ENCODE results near the gene RNF13. TPM values are rescaled to one million over a fixed set of nuclear protein-coding genes. Genes with fewer than 3 reads are reported as not detected.

RNF13 gene
- total RNA-seq, 1 donor from 2014 or later, result 49.9 TPM

DNA sequence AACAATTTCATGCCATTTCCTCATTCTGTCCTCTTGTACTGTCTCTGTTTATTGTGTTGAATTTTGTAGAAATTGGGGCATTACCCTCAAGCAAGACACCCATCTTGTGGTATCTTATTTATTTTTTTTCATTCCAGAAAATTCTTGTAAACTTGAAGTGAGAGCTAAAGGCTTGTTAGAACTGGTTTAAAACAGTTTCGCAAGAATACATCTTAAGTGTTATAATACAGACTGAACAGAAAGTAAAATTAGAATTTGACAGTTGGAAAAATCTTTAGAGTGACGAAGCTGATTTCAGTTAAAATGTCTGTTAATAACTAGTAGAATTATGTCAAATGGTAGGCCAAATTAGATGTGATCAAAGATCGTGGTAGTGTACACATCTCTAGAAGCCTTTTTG lies 26.9 kb downstream of the RNF13 start:
- TF ChIP-seq EZH2 (IDR thresholded peaks at IDR 0.05; ENCODE audit: insufficient read depth, low read length), result no peak
- TF ChIP-seq, protein P1, sequence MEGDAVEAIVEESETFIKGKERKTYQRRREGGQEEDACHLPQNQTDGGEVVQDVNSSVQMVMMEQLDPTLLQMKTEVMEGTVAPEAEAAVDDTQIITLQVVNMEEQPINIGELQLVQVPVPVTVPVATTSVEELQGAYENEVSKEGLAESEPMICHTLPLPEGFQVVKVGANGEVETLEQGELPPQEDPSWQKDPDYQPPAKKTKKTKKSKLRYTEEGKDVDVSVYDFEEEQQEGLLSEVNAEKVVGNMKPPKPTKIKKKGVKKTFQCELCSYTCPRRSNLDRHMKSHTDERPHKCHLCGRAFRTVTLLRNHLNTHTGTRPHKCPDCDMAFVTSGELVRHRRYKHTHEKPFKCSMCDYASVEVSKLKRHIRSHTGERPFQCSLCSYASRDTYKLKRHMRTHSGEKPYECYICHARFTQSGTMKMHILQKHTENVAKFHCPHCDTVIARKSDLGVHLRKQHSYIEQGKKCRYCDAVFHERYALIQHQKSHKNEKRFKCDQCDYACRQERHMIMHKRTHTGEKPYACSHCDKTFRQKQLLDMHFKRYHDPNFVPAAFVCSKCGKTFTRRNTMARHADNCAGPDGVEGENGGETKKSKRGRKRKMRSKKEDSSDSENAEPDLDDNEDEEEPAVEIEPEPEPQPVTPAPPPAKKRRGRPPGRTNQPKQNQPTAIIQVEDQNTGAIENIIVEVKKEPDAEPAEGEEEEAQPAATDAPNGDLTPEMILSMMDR (IDR thresholded peaks at IDR 0.05; ENCODE audit: insufficient read depth, low read depth, low read length), result no peak
- FAIRE-seq, result no peak
- H3K9ac ChIP-seq (ENCODE audit: low read length), result no peak overlapping the region
- Mint-ChIP-seq H3K4me3 (ENCODE audit: unreplicated experiment) (no peak overlapping the region), H3K4me1 (ENCODE audit: low read depth, unreplicated experiment) (peaks cover 2% of the 10 kb centered on the region), H3K9me3 (ENCODE audit: unreplicated experiment) (peaks cover 7% of the 10 kb centered on the region), H3K27ac (ENCODE audit: unreplicated experiment) (no peak overlapping the region), H3K27me3 (ENCODE audit: low read depth, unreplicated experiment) (no peaks in the 10 kb centered on the region), H3K36me3 (ENCODE audit: low read depth, unreplicated experiment) (peaks cover 11% of the 10 kb centered on the region)
- no peak overlapping the region for H3K27ac ChIP-seq (ENCODE audit: low read depth, low read length)
- no peak overlapping the region for H3K4me3 ChIP-seq (ENCODE audit: insufficient read depth, low read depth, low read length)
- no peak for DNase-seq (ENCODE audit: low read depth)
- H2AFZ ChIP-seq (ENCODE audit: low read depth, low read length), result no peak overlapping the region
- no peaks in the 10 kb centered on the region for H3K27me3 ChIP-seq (ENCODE audit: insufficient read depth, low read length)
- no peak overlapping the region for H3K4me2 ChIP-seq (ENCODE audit: low read length)
- peaks cover 22% of the 10 kb centered on the region for H4K20me1 ChIP-seq (ENCODE audit: insufficient read depth, low read length)
- no peaks in the 10 kb centered on the region for H3K36me3 ChIP-seq (ENCODE audit: insufficient read depth, low read length)
- H3K79me2 ChIP-seq (ENCODE audit: insufficient read depth, low read length), result peaks cover 40% of the 10 kb centered on the region
- no peaks in the 10 kb centered on the region for H3K4me1 ChIP-seq (ENCODE audit: insufficient read depth, low read length)
- peaks cover 12% of the 10 kb centered on the region for H3K9me3 ChIP-seq (ENCODE audit: insufficient read depth, low read depth, low read length)

DNA sequence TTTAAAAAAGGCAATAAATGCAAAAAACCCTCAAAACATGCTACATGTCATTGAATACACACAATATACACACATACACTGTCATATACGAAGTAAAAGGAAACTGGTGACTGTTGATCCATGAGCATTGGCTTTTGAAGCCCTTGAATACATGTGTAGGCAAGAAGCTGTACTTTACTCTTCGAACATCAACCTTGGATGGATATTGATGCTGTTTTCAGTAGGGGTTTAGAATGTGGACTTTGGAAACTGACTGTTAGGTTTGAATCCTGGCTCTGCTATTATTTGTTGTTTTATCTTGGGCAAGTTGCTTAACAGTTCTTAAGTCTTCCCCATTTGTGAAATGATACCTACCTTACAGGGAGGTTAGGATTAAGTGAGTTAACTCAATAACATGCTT lies 30.5 kb downstream of the RNF13 start:
- H3K27ac Mint-ChIP-seq (ENCODE audit: unreplicated experiment), result no peak overlapping the region
- FAIRE-seq (no peak), DNase-seq (ENCODE audit: low read depth) (no peak)
- Histone ChIP-seq H3K27ac (ENCODE audit: low read depth, low read length) (no peak overlapping the region), H3K4me2 (ENCODE audit: low read length) (no peak overlapping the region), H2AFZ (ENCODE audit: low read depth, low read length) (no peak overlapping the region), H3K9ac (ENCODE audit: low read length) (no peak overlapping the region), H3K79me2 (ENCODE audit: insufficient read depth, low read length) (peaks cover 20% of the 10 kb centered on the region), H3K4me1 (ENCODE audit: insufficient read depth, low read length) (no peaks in the 10 kb centered on the region), H3K4me3 (ENCODE audit: insufficient read depth, low read depth, low read length) (no peak overlapping the region), H4K20me1 (ENCODE audit: insufficient read depth, low read length) (peaks cover 28% of the 10 kb centered on the region), H3K36me3 (ENCODE audit: insufficient read depth, low read length) (no peaks in the 10 kb centered on the region), H3K9me3 (ENCODE audit: insufficient read depth, low read depth, low read length) (no peaks in the 10 kb centered on the region), H3K27me3 (ENCODE audit: insufficient read depth, low read length) (no peaks in the 10 kb centered on the region)
- no peaks in the 10 kb centered on the region for H3K9me3 Mint-ChIP-seq (ENCODE audit: unreplicated experiment)
- no peak overlapping the region for H3K4me3 Mint-ChIP-seq (ENCODE audit: unreplicated experiment)
- H3K27me3 Mint-ChIP-seq (ENCODE audit: low read depth, unreplicated experiment), result no peaks in the 10 kb centered on the region
- peaks cover 2% of the 10 kb centered on the region for H3K4me1 Mint-ChIP-seq (ENCODE audit: low read depth, unreplicated experiment)
- TF ChIP-seq, protein P1 (IDR thresholded peaks at IDR 0.05; ENCODE audit: insufficient read depth, low read depth, low read length), result no peak
- TF ChIP-seq EZH2 (IDR thresholded peaks at IDR 0.05; ENCODE audit: insufficient read depth, low read length), result no peak
- H3K36me3 Mint-ChIP-seq (ENCODE audit: low read depth, unreplicated experiment), result peaks cover 6% of the 10 kb centered on the region

DNA sequence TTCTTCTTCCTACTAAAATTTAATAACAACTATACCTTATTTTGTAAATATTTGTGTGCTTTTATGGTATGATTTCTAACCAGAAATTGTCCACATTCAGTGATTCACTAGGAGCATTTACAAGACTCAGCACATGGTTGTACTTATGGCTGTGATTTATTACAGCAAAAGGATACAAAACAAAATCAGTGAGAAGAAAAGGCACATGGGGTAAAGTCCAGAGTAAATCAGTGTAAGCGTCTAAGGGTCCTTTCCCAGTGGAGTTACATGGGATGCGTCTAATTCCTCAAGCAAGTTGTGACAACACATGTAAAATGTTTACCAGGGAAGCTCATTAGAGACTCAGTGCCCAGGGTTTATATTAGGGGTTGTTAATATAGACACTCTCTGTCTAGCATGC lies 31.1 kb downstream of the RNF13 start:
- Histone ChIP-seq H3K4me3 (ENCODE audit: insufficient read depth, low read depth, low read length) (no peak overlapping the region), H3K36me3 (ENCODE audit: insufficient read depth, low read length) (no peaks in the 10 kb centered on the region), H3K4me1 (ENCODE audit: insufficient read depth, low read length) (no peaks in the 10 kb centered on the region), H3K27me3 (ENCODE audit: insufficient read depth, low read length) (no peaks in the 10 kb centered on the region), H2AFZ (ENCODE audit: low read depth, low read length) (no peak overlapping the region), H3K9ac (ENCODE audit: low read length) (no peak overlapping the region), H3K4me2 (ENCODE audit: low read length) (no peak overlapping the region), H3K27ac (ENCODE audit: low read depth, low read length) (no peak overlapping the region), H3K9me3 (ENCODE audit: insufficient read depth, low read depth, low read length) (no peaks in the 10 kb centered on the region), H4K20me1 (ENCODE audit: insufficient read depth, low read length) (peaks cover 28% of the 10 kb centered on the region), H3K79me2 (ENCODE audit: insufficient read depth, low read length) (peaks cover 20% of the 10 kb centered on the region)
- peaks cover 6% of the 10 kb centered on the region for H3K36me3 Mint-ChIP-seq (ENCODE audit: low read depth, unreplicated experiment)
- H3K27ac Mint-ChIP-seq (ENCODE audit: unreplicated experiment), result no peak overlapping the region
- H3K27me3 Mint-ChIP-seq (ENCODE audit: low read depth, unreplicated experiment), result no peaks in the 10 kb centered on the region
- no peak overlapping the region for H3K4me3 Mint-ChIP-seq (ENCODE audit: unreplicated experiment)
- FAIRE-seq, result no peak
- H3K9me3 Mint-ChIP-seq (ENCODE audit: unreplicated experiment), result no peaks in the 10 kb centered on the region
- peaks cover 2% of the 10 kb centered on the region for H3K4me1 Mint-ChIP-seq (ENCODE audit: low read depth, unreplicated experiment)
- TF ChIP-seq, protein P1 (IDR thresholded peaks at IDR 0.05; ENCODE audit: insufficient read depth, low read depth, low read length), result no peak
- no peak for TF ChIP-seq EZH2 (IDR thresholded peaks at IDR 0.05; ENCODE audit: insufficient read depth, low read length)
- DNase-seq (ENCODE audit: low read depth), result no peak
